ENCODE results near the gene THOC7. TPM values are rescaled to one million over a fixed set of nuclear protein-coding genes. Genes with fewer than 3 reads are reported as not detected.

Gene THOC7
- total and polyA plus RNA-seq, 2 donors (not counting 3 experiments of a cell fraction or from before 2014, with no cell fraction given) = 16.9 to 68.7 TPM

DNA sequence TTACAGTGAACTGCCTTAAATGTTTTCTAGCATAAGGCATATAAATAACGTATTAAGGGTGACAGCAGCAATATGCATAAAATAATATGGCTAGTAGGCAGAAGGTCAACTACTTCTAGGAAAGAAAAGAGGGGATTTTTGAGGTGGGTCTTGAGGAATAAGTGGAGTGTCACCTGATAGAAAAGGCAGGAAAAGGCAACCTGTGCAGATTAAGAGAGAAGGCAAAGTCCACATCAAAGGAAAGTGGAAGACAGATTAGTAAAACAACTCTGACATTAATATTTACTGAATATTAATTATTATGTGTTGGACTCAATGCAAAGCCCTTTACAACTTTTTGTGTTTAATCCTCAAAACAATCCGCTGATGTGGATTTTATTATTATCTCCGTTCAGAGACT lies 2.8 kb downstream of the THOC7 start:
- no peaks in the 10 kb centered on the region for H3K9me1 ChIP-seq (replicated peaks; ENCODE audit: control insufficient read depth, extremely low read depth, insufficient read depth, low read length)
- intact Hi-C loops (cut with micrococcal nuclease) = loop anchor here (5.0 kb wide), 1 partner anchor 102 kb away; no protein-coding TSS in a partner anchor
- no peak for TF ChIP-seq POLR2A (IDR thresholded peaks at IDR 0.05; ENCODE audit: low read depth, low read length)
- TF ChIP-seq EZH2 (IDR thresholded peaks at IDR 0.05; ENCODE audit: borderline replicate concordance, low read depth, low read length, severe bottlenecking) = no peak
- TF ChIP-seq, protein P1, sequence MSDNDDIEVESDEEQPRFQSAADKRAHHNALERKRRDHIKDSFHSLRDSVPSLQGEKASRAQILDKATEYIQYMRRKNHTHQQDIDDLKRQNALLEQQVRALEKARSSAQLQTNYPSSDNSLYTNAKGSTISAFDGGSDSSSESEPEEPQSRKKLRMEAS (IDR thresholded peaks at IDR 0.05; ENCODE audit: insufficient read depth, insufficient read length) = no peak
- no peak for TF ChIP-seq JUN (IDR thresholded peaks at IDR 0.05; ENCODE audit: borderline replicate concordance, insufficient read depth, insufficient read length, low read depth)
- TF ChIP-seq, protein P2, sequence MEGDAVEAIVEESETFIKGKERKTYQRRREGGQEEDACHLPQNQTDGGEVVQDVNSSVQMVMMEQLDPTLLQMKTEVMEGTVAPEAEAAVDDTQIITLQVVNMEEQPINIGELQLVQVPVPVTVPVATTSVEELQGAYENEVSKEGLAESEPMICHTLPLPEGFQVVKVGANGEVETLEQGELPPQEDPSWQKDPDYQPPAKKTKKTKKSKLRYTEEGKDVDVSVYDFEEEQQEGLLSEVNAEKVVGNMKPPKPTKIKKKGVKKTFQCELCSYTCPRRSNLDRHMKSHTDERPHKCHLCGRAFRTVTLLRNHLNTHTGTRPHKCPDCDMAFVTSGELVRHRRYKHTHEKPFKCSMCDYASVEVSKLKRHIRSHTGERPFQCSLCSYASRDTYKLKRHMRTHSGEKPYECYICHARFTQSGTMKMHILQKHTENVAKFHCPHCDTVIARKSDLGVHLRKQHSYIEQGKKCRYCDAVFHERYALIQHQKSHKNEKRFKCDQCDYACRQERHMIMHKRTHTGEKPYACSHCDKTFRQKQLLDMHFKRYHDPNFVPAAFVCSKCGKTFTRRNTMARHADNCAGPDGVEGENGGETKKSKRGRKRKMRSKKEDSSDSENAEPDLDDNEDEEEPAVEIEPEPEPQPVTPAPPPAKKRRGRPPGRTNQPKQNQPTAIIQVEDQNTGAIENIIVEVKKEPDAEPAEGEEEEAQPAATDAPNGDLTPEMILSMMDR (IDR thresholded peaks at IDR 0.05; ENCODE audit: extremely low read depth in 1 of 2, insufficient read depth in 1 of 2, low read depth in 1 of 2, low read length in 2 of 2) = no peak
- TF ChIP-seq FOS (IDR thresholded peaks at IDR 0.05; ENCODE audit: borderline replicate concordance, insufficient read depth, low read length) = no peak
- TF ChIP-seq GATA2 (IDR thresholded peaks at IDR 0.05; ENCODE audit: insufficient read depth, insufficient read length, low read depth, low read length) = no peak
- TF ChIP-seq POLR2AphosphoS5 (IDR thresholded peaks at IDR 0.05; ENCODE audit: insufficient read depth, low read depth, low read length) = no peak
- no peak for TF ChIP-seq MYC (IDR thresholded peaks at IDR 0.05; ENCODE audit: low read depth, low read length)
- no peak overlapping the region for H3K4me2 ChIP-seq (ENCODE audit: insufficient read depth, low read length)
- no peaks in the 10 kb centered on the region for H3K36me3 ChIP-seq (ENCODE audit: control insufficient read depth in 2 of 2, extremely low read depth in 1 of 2, insufficient read depth in 2 of 2, low read length in 2 of 2)
- no peak overlapping the region for H2AFZ ChIP-seq (ENCODE audit: low read depth, low read length)
- no peaks in the 10 kb centered on the region for H4K20me1 ChIP-seq (replicated peaks; ENCODE audit: control insufficient read depth, extremely low read depth, insufficient read depth, low read length)
- no peaks in the 10 kb centered on the region for H3K27me3 ChIP-seq (ENCODE audit: control insufficient read depth in 2 of 2, insufficient read depth in 2 of 2, low read length in 2 of 2)
- no peak overlapping the region for H3K9ac ChIP-seq (replicated peaks; ENCODE audit: extremely low read depth, insufficient read depth, low read length)
- FAIRE-seq = no peak
- BruUV-seq (replicated peaks) = no TSS peak
- H3K4me3 ChIP-seq (replicated peaks in 1 of 3; ENCODE audit: insufficient read depth in 1 of 3, low read depth in 1 of 3, low read length in 3 of 3) = no peak overlapping the region
- no peak overlapping the region for H3K27ac ChIP-seq (ENCODE audit: insufficient read depth, low read depth, low read length)
- peaks cover 79% of the 10 kb centered on the region for H3K79me2 ChIP-seq (ENCODE audit: control insufficient read depth, insufficient read depth, low read length)
- H3K9me3 ChIP-seq (replicated peaks; ENCODE audit: control insufficient read depth, insufficient read depth, low read length) = no peaks in the 10 kb centered on the region
- DNase-seq (ENCODE audit: low read depth, low spot score) = no peak
- CTCF ChIA-PET = interaction anchor here (1.5 kb wide), 1 partner anchor 10 kb away, joined by 5 read pairs; no protein-coding TSS in a partner anchor
- dilution Hi-C loops (cut with MboI; ENCODE audit: extremely low pct_ligation_motif_present, low sequenced_read_pairs) = no loop called here
- POLR2A ChIA-PET = no interaction called here
- H3K4me1 ChIP-seq (ENCODE audit: control insufficient read depth, extremely low read depth, insufficient read depth, low read length) = peaks cover 24% of the 10 kb centered on the region
